Stimulated activated CD4-positive, alpha-beta T cell treated with anti-CD3 and anti-CD28 coated beads, Interleukin-1b, Interleukin-23, amount 100 ng/mL, for 48 hours (primary cell): ENCODE results near the gene PRR30.
"Not testable (repeated sequence)": the region's sequence is repeated elsewhere in the genome, so short reads cannot be mapped to it uniquely, and the experiment has no call there.

Experiments
- DNase-seq: peaks from one replicate; pipeline ENCODE4 v3.0.0-alpha.2; 2020

The PRR30 gene

GRCh38 chr2:27139310-27139709 lies at the start of gene PRR30:
Gene PRR30 (minus strand): TSS chr2:27139410. CDS start chr2:27138329, 1,081 bp downstream.
- no peak for DNase-seq

- no peak for DNase-seq
These were observed 47.6 kb upstream of the PRR30 start for GRCh38 chr2:27186613-27187345.

- no peak for DNase-seq
These were observed 46.3 kb upstream of the PRR30 start for GRCh38 chr2:27185331-27186026.

GRCh38 chr2:27184115-27184514 lies 44.9 kb upstream of the PRR30 start:
- DNase-seq, result no peak

- DNase-seq, result no peak
These were observed 43.1 kb upstream of the PRR30 start for GRCh38 chr2:27182346-27182745.

- DNase-seq, result no peak
These were observed 40.3 kb upstream of the PRR30 start for GRCh38 chr2:27179344-27180000.

GRCh38 chr2:27178469-27178868 lies 39.3 kb upstream of the PRR30 start:
- DNase-seq, result no peak

- no peak for DNase-seq
These were observed 38.5 kb upstream of the PRR30 start for GRCh38 chr2:27177441-27178351.

- not testable (repeated sequence) for DNase-seq
These were observed 36.6 kb upstream of the PRR30 start for GRCh38 chr2:27175781-27176180.

GRCh38 chr2:27175330-27175729 lies 36.1 kb upstream of the PRR30 start:
- no peak for DNase-seq

- no peak for DNase-seq
These were observed 35.4 kb upstream of the PRR30 start for GRCh38 chr2:27174638-27175037.

GRCh38 chr2:27171351-27171848 lies 32.2 kb upstream of the PRR30 start:
- DNase-seq, result no peak

- no peak for DNase-seq
These were observed 31.5 kb upstream of the PRR30 start for GRCh38 chr2:27170581-27171337.

- no peak for DNase-seq
These were observed 26.0 kb upstream of the PRR30 start for GRCh38 chr2:27164960-27165763.

- DNase-seq, result no peak
These were observed 23.2 kb upstream of the PRR30 start for GRCh38 chr2:27162151-27163121.

GRCh38 chr2:27160191-27160590 lies 21.0 kb upstream of the PRR30 start:
- DNase-seq, result no peak

GRCh38 chr2:27159271-27159670 lies 20.1 kb upstream of the PRR30 start:
- no peak for DNase-seq

GRCh38 chr2:27158468-27158867 lies 19.3 kb upstream of the PRR30 start:
- no peak for DNase-seq

- no peak for DNase-seq
These were observed 15.9 kb upstream of the PRR30 start for GRCh38 chr2:27155069-27155520.

GRCh38 chr2:27154488-27154887 lies 15.3 kb upstream of the PRR30 start:
- no peak for DNase-seq
